Neural progenitor cell (in vitro differentiated cells): Measurements from ENCODE around the gene PIGB. TPM values are rescaled to one million over a fixed set of nuclear protein-coding genes. Genes with fewer than 3 reads are reported as not detected.

ENCODE experiments used
- DNase-seq: peaks from one replicate; pipeline ENCODE4 v3.0.0-alpha.2; 2016; ENCODE audit warnings: low spot score
- H2AFZ ChIP-seq: fragments of 200-600 bp; sonication (generic); replicated peaks from 2 replicates; pipeline ENCODE4 v1.6.1; 2016; ENCODE audit warnings: antibody characterized with exemption
- H3F3A ChIP-seq: fragments of 200-600 bp; sonication (generic); 2 replicates; pipeline ENCODE4 v1.6.1; 2016; ENCODE audit warnings: antibody characterized with exemption, low read depth
- H3K27ac ChIP-seq: fragments of 200-600 bp; sonication (generic); 2 replicates; pipeline ENCODE4 v1.5.1; 2016; ENCODE audit warnings: mild to moderate bottlenecking
- H3K27me3 ChIP-seq: fragments of 200-600 bp; sonication (generic); 2 replicates; pipeline ENCODE4 v1.6.1; 2016; ENCODE audit warnings: mild to moderate bottlenecking, moderate library complexity
- H3K36me3 ChIP-seq: fragments of 200-600 bp; sonication (generic); 2 replicates; pipeline ENCODE4 v1.5.1; 2016
- H3K4me1 ChIP-seq: fragments of 200-600 bp; sonication (generic); 2 replicates; pipeline ENCODE4 v1.6.1; 2016; ENCODE audit warnings: mixed run types
- H3K4me2 ChIP-seq: fragments of 200-600 bp; sonication (generic); 2 replicates; pipeline ENCODE4 v1.6.1; 2016
- H3K4me3 ChIP-seq: fragments of 200-600 bp; sonication (generic); 2 replicates; pipeline ENCODE4 v1.5.1; 2016
- H3K79me2 ChIP-seq: fragments of 200-600 bp; sonication (generic); 2 replicates; pipeline ENCODE4 v1.6.1; 2016; ENCODE audit warnings: low read depth
- H3K9ac ChIP-seq: fragments of 200-600 bp; sonication (generic); 2 replicates; pipeline ENCODE4 v1.6.1; 2016
- H3K9me3 ChIP-seq: fragments of 200-600 bp; sonication (generic); 2 replicates; pipeline ENCODE4 v1.5.1; 2016; ENCODE audit warnings: low read depth
- H4K20me1 ChIP-seq: fragments of 200-600 bp; sonication (generic); 2 replicates; pipeline ENCODE4 v1.6.1; 2016; ENCODE audit warnings: low read depth
- H3K27ac Mint-ChIP-seq: 3 replicates; pipeline ENCODE4 v1.8.0; 2021; ENCODE audit warnings: mixed read lengths
- H3K27me3 Mint-ChIP-seq: 2 replicates; pipeline ENCODE4 v1.8.0; 2022; ENCODE audit warnings: low read depth, mild to moderate bottlenecking, inconsistent platforms, moderate library complexity, mixed read lengths; ENCODE audit not compliant: insufficient read depth
- H3K36me3 Mint-ChIP-seq: 3 replicates; pipeline ENCODE4 v1.8.0; 2021; ENCODE audit warnings: mixed read lengths
- H3K4me1 Mint-ChIP-seq: 3 replicates; pipeline ENCODE4 v1.8.0; 2021; ENCODE audit warnings: mixed read lengths
- H3K4me3 Mint-ChIP-seq: 3 replicates; pipeline ENCODE4 v1.8.0; 2021; ENCODE audit warnings: mild to moderate bottlenecking, moderate library complexity, mixed read lengths
- H3K9me3 Mint-ChIP-seq: 3 replicates; pipeline ENCODE4 v1.8.0; 2020; ENCODE audit warnings: mixed read lengths
- CTCF ChIP-seq: fragments of 200-600 bp; sonication (generic); IDR thresholded peaks from 2 replicates; pipeline ENCODE4 v1.5.1; 2017; ENCODE audit warnings: antibody characterized with exemption, mild to moderate bottlenecking
- EZH2 ChIP-seq: fragments of 200-600 bp; sonication (generic); IDR thresholded peaks from 2 replicates; pipeline ENCODE4 v1.6.1; 2017; ENCODE audit warnings: antibody characterized with exemption, mild to moderate bottlenecking, moderate library complexity
- EZH2phosphoT487 ChIP-seq: fragments of 200-600 bp; sonication (generic); IDR thresholded peaks from 2 replicates; pipeline ENCODE4 v1.6.1; 2017; ENCODE audit warnings: antibody characterized with exemption
- total RNA-seq: library from RNA; depleted of rRNA; stranded (reverse); fragments of >200 nt; gene quantifications from 2 replicates; pipeline ENCODE4 v1.2.3, GENCODE V29; 2015; ENCODE audit warnings: low replicate concordance

PIGB gene
- total RNA-seq, 1 donor from 2014 or later: 18.7 TPM

DNA sequence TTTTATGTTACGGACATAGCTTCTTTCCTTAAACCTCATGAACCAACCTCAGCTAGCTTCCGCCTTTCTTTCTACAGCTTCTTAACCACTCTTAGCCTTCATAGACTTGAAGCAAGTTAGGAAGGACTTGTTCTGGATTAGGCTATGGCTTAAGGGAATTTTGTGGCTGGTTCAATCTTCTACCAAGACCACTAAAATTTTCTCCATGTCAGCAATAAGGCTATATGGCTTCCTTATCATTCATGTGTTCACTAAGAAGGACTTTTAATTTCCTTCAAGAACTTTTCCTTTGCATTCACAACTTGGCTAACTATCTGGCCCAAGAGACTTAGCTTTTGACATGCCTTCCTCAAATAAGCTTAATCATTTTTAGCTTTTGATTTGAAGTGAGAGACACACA lies 64.7 kb downstream of the PIGB start:
- H2AFZ ChIP-seq: no peak overlapping the region
- H3K9me3 ChIP-seq: no peaks in the 10 kb centered on the region
- H3F3A ChIP-seq: no peaks in the 10 kb centered on the region
- Mint-ChIP-seq H3K9me3 (peaks cover 2% of the 10 kb centered on the region), H3K4me1 (no peaks in the 10 kb centered on the region), H3K4me3 (no peak overlapping the region), H3K36me3 (peaks cover 29% of the 10 kb centered on the region), H3K27me3 (peaks cover 5% of the 10 kb centered on the region), H3K27ac (no peak overlapping the region)
- no peaks in the 10 kb centered on the region for H4K20me1 ChIP-seq
- no peaks in the 10 kb centered on the region for H3K36me3 ChIP-seq
- H3K79me2 ChIP-seq: no peaks in the 10 kb centered on the region
- no peaks in the 10 kb centered on the region for H3K27me3 ChIP-seq
- no peak for TF ChIP-seq EZH2
- no peak for TF ChIP-seq CTCF
- no peak for TF ChIP-seq EZH2phosphoT487
- no peak overlapping the region for H3K9ac ChIP-seq
- no peaks in the 10 kb centered on the region for H3K4me1 ChIP-seq
- no peak for DNase-seq
- no peak overlapping the region for H3K27ac ChIP-seq
- H3K4me2 ChIP-seq: no peak overlapping the region
- H3K4me3 ChIP-seq: no peak overlapping the region

DNA sequence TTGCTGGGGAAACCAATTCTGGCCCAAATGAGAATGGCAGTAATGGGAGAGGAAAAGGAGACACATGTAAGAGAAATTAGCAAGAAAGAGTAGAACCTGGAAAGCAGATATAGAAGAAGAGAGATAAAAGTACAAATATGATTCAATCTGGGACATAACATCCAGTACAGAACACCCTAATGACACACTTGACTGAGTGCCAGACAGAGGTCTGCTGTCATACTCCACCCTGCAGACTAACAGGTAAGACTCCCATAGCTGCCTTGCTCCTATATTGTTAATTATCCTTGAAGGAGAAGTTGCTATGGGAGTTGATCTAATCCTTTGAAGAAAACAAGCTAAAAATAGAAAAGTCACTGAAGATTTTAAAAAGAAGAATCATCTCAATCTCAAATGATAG lies 68.0 kb downstream of the PIGB start:
- Histone ChIP-seq H3K9me3 (no peaks in the 10 kb centered on the region), H3F3A (no peaks in the 10 kb centered on the region), H3K4me2 (no peak overlapping the region), H3K4me1 (no peaks in the 10 kb centered on the region), H2AFZ (no peak overlapping the region), H3K27ac (no peak overlapping the region), H3K9ac (no peak overlapping the region), H4K20me1 (no peaks in the 10 kb centered on the region), H3K79me2 (no peaks in the 10 kb centered on the region), H3K27me3 (no peaks in the 10 kb centered on the region), H3K36me3 (no peaks in the 10 kb centered on the region), H3K4me3 (no peak overlapping the region)
- Mint-ChIP-seq H3K27me3 (peaks cover 3% of the 10 kb centered on the region), H3K9me3 (peaks cover 2% of the 10 kb centered on the region), H3K27ac (no peak overlapping the region), H3K4me1 (no peaks in the 10 kb centered on the region), H3K4me3 (no peak overlapping the region), H3K36me3 (peaks cover 23% of the 10 kb centered on the region)
- TF ChIP-seq EZH2: no peak
- TF ChIP-seq EZH2phosphoT487: no peak
- TF ChIP-seq CTCF: no peak
- DNase-seq: no peak

DNA sequence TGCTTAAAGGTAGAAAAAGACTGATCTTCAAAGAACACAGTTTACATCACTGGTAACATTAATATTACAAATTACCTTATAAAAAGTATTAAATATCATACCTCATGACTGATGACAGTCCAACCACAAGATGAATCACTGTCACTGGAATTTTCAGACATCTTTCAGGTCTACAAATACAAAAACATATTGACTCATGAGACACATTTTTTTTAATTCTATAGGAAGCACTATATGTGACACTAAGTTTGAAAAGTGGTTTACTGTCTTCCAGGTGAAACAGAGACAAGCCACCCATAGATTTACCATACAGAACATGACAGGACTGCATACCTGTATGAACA lies 70.2 kb downstream of the PIGB start:
- Histone ChIP-seq H3K36me3 (no peaks in the 10 kb centered on the region), H2AFZ (no peak overlapping the region), H3K27ac (no peak overlapping the region), H3K9ac (no peak overlapping the region), H4K20me1 (no peaks in the 10 kb centered on the region), H3K4me3 (no peak overlapping the region), H3K4me1 (peaks cover 4% of the 10 kb centered on the region), H3F3A (peaks cover 1% of the 10 kb centered on the region), H3K79me2 (no peaks in the 10 kb centered on the region), H3K9me3 (no peaks in the 10 kb centered on the region), H3K4me2 (no peak overlapping the region), H3K27me3 (no peaks in the 10 kb centered on the region)
- no peak overlapping the region for H3K27ac Mint-ChIP-seq
- TF ChIP-seq EZH2 (no peak), EZH2phosphoT487 (no peak), CTCF (no peak)
- peaks cover 5% of the 10 kb centered on the region for H3K4me1 Mint-ChIP-seq
- peaks cover 11% of the 10 kb centered on the region for H3K36me3 Mint-ChIP-seq
- no peaks in the 10 kb centered on the region for H3K9me3 Mint-ChIP-seq
- H3K4me3 Mint-ChIP-seq: no peak overlapping the region
- no peak for DNase-seq
- H3K27me3 Mint-ChIP-seq: peaks cover 3% of the 10 kb centered on the region

DNA sequence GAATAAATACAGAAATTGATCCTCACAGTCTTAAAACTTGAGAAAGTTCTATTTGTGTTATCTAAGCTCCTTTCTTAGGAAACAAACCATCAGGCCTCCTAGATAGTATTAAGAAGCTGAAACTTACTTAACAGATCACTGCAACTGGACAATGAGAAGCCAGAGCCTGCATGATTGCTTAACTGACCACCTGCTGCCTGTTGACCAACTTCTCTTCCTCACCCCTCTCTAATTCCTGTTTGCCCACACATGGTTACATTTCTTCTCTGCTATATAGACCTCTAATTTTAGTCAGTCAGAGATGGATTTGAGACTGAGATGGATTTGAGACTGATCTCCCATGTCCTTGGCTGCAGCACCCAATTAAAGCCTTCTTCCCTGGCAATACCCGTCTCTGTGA lies 75.7 kb downstream of the PIGB start:
- H4K20me1 ChIP-seq: no peaks in the 10 kb centered on the region
- no peaks in the 10 kb centered on the region for H3K27me3 ChIP-seq
- peak overlapping the region; percentile 3 for H3K4me3 ChIP-seq
- H3K4me1 Mint-ChIP-seq: peaks cover 21% of the 10 kb centered on the region
- no peak overlapping the region for H3K4me3 Mint-ChIP-seq
- H3K4me2 ChIP-seq: peak overlapping the region; percentile 57
- no peaks in the 10 kb centered on the region for H3K36me3 ChIP-seq
- no peaks in the 10 kb centered on the region for H3K9me3 ChIP-seq
- peaks cover 16% of the 10 kb centered on the region for H3K9me3 Mint-ChIP-seq
- TF ChIP-seq CTCF: no peak
- no peak for TF ChIP-seq EZH2phosphoT487
- no peak for TF ChIP-seq EZH2
- no peak overlapping the region for H3K9ac ChIP-seq
- no peaks in the 10 kb centered on the region for H3K79me2 ChIP-seq
- H3K27ac ChIP-seq: peak overlapping the region; percentile 76
- no peak overlapping the region for H3K27ac Mint-ChIP-seq
- peak; percentile 54 for DNase-seq
- peaks cover 7% of the 10 kb centered on the region for H3K36me3 Mint-ChIP-seq
- peaks cover 12% of the 10 kb centered on the region for H3K27me3 Mint-ChIP-seq
- peaks cover 17% of the 10 kb centered on the region for H3K4me1 ChIP-seq
- no peak overlapping the region for H2AFZ ChIP-seq
- peaks cover 17% of the 10 kb centered on the region for H3F3A ChIP-seq
